Activated T-helper 2 cell treated with anti-CD3 and anti-CD28 coated beads, Interferon-gamma antibody, Interleukin-2, Interleukin-4, amounts not matched to agents 10 μg/mL and 5 μg/mL and 100 μg/mL, durations not matched to agents 14 hours and 24 hours and 36 hours (primary cell): ENCODE data around the gene STXBP5. TPM values are rescaled to one million over a fixed set of nuclear protein-coding genes. Genes with fewer than 3 reads are reported as not detected.
A peak's percentile ranks its signal among the peaks of the same experiment; 100 is the strongest.

Experiments used
- DNase-seq: peaks from one replicate; pipeline ENCODE4 v3.0.0; 2021; ENCODE audit warnings: low spot score
- H3K27ac Mint-ChIP-seq: one replicate; pipeline ENCODE4 v1.8.0; 2021; ENCODE audit warnings: mixed read lengths
- H3K27me3 Mint-ChIP-seq: one replicate; pipeline ENCODE4 v1.8.0; 2021; ENCODE audit warnings: low read depth, mixed read lengths
- H3K36me3 Mint-ChIP-seq: one replicate; pipeline ENCODE4 v1.8.0; 2021; ENCODE audit warnings: low read depth, mixed read lengths
- H3K4me1 Mint-ChIP-seq: one replicate; pipeline ENCODE4 v1.8.0; 2021; ENCODE audit warnings: low read depth, mixed read lengths
- H3K4me3 Mint-ChIP-seq: one replicate; pipeline ENCODE4 v1.8.0; 2021; ENCODE audit warnings: low read depth, mild to moderate bottlenecking, moderate library complexity, mixed read lengths
- H3K9me3 Mint-ChIP-seq: one replicate; pipeline ENCODE4 v1.8.0; 2021; ENCODE audit warnings: mixed read lengths
- intact Hi-C: fragments of 100-400 bp; cut with micrococcal nuclease; formaldehyde crosslinking; loops from one replicate; pipeline ENCODE4 v1.15.1; 2023
- total RNA-seq: library from RNA; stranded (reverse); gene quantifications from 2 replicates; pipeline ENCODE4 v1.2.3, GENCODE V29; 2022

Gene STXBP5
- total RNA-seq, 1 donor from 2014 or later = 21.2 TPM

DNA sequence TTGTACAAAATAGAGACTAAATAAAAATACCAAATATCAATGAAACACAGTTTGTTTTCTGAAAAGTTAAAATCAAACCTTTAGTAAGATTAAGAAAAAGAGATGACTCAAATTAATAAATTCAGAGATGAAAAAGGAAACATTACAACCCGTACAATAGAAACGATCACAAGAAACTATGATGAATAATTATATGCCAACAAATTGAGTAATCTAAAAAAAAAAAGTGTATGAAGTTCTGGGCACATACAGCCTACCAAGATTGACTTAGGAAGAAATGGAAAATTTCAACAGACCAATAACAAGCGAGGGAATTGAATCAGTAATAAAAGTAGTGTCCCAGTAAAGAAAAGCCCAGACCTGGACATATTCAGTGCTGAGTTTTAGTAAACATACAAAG is 94.8 kb downstream of the STXBP5 start:
- Mint-ChIP-seq H3K4me1 (peaks cover 7% of the 10 kb centered on the region), H3K27me3 (no peaks in the 10 kb centered on the region), H3K4me3 (no peak overlapping the region), H3K27ac (no peak overlapping the region), H3K36me3 (peaks cover 77% of the 10 kb centered on the region), H3K9me3 (peaks cover 69% of the 10 kb centered on the region)
- intact Hi-C loops = no loop called here
- DNase-seq = no peak

DNA sequence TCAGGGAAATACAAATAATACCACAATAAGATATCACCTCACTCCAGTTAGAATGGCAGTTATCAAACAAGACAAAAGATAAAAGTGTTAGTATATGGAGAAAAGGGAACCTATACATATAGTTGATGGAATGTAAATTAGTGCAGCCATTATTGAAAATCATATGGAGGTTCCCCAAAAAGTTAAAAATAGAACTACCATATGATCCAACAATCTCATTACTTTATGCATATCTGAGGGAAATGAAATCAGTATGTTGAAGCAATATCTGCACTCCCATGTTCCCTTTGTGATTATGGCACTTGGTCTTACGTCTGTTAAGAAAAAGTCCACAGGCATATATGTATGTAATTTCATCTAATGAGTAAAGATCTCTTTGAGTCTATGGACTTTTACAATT is 96.9 kb downstream of the STXBP5 start:
- DNase-seq = no peak
- Mint-ChIP-seq H3K27me3 (no peaks in the 10 kb centered on the region), H3K9me3 (peaks cover 59% of the 10 kb centered on the region), H3K27ac (no peak overlapping the region), H3K4me3 (no peak overlapping the region), H3K36me3 (peaks cover 71% of the 10 kb centered on the region), H3K4me1 (peaks cover 7% of the 10 kb centered on the region)
- intact Hi-C loops = no loop called here

DNA sequence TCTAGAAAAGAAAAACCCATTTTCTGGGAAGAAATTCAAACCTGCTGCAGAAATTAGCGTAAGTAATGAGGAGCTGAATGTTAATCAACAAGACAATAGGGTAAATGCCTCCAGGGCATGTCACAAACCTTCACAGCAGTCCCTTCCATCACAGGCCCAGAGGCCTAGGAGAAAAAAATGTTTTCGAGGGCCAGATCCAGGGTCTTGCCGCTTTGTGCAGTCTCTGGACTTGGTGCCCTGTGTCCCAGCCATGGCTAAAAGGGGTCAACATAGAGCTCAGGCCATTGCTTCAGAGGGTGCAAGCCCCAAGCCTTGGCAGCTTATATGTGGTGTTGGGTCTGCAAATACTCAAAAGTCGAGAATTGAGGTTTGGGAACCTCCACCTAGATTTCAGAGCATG is 99.8 kb downstream of the STXBP5 start:
- intact Hi-C loops = no loop called here
- Mint-ChIP-seq H3K27me3 (no peaks in the 10 kb centered on the region), H3K4me3 (no peak overlapping the region), H3K27ac (no peak overlapping the region), H3K4me1 (no peaks in the 10 kb centered on the region), H3K36me3 (peaks cover 43% of the 10 kb centered on the region), H3K9me3 (peaks cover 29% of the 10 kb centered on the region)
- DNase-seq = no peak

DNA sequence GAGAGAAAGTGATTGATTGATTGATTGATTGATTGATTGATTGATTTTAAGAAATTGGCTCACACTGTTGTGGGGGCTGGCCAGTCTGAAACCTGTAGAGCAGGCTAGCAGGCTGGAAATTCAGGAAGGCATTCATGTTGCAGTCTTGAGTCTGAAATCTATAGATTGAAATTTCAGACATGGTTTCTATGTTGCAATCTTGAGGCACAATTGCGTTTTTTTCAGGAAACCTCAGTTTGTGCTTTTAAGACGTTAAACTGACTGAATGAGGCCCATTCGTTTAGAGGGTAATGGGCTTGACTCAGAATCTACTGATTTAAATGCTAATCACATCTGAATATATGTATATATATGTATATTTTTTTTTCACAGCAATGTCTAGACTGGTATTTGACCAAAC is 106.3 kb downstream of the STXBP5 start:
- H3K27ac Mint-ChIP-seq = no peak overlapping the region
- H3K27me3 Mint-ChIP-seq = no peaks in the 10 kb centered on the region
- no peaks in the 10 kb centered on the region for H3K9me3 Mint-ChIP-seq
- intact Hi-C loops = no loop called here
- no peak overlapping the region for H3K4me3 Mint-ChIP-seq
- no peak for DNase-seq
- H3K4me1 Mint-ChIP-seq = no peaks in the 10 kb centered on the region
- H3K36me3 Mint-ChIP-seq = peaks cover 10% of the 10 kb centered on the region

DNA sequence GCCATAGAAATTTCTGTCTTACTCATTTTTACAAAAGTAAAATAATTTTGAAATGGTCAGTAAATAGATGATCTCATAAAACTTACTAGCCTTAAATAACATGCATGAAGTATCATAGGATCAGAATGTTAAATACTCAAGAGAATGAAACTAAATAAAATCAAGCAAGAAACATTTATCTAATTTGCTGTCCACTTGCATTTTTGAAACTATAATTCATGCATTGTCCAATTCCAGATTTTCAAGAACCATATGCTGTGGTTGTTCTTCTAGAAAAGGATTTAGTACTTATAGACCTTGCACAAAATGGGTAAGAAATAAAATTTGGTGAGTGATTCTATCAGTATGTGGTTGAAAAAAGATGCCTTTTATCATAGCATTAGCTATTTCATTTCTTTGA is 107.0 kb downstream of the STXBP5 start:
- Mint-ChIP-seq H3K36me3 (peaks cover 15% of the 10 kb centered on the region), H3K27me3 (no peaks in the 10 kb centered on the region), H3K27ac (no peak overlapping the region), H3K4me1 (peaks cover 1% of the 10 kb centered on the region), H3K4me3 (no peak overlapping the region), H3K9me3 (no peaks in the 10 kb centered on the region)
- DNase-seq = no peak
- intact Hi-C loops = no loop called here

DNA sequence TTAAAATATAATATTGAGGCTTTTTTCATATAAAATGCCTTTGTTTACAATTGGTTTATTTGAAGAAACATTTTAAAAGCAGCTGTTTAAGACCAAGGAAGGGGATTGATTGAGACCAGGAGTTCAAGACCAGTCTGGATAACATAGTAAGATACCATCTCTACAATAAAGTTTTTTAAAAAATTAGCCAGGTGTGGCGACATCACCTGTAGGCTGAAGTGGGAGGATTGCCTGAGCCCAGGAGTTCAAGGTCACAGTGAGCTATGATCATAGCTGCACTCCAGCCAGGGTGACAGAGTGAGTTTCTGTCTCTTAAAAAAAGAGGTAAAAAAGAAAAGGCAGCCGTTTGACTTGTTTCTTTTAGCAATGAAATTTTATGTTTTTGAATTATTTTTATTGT is 117.0 kb downstream of the STXBP5 start:
- Mint-ChIP-seq H3K27ac (no peak overlapping the region), H3K9me3 (no peaks in the 10 kb centered on the region), H3K27me3 (no peaks in the 10 kb centered on the region), H3K4me3 (no peak overlapping the region), H3K4me1 (peaks cover 18% of the 10 kb centered on the region), H3K36me3 (peaks cover 37% of the 10 kb centered on the region)
- DNase-seq = no peak
- intact Hi-C loops = no loop called here

- peak; percentile 11 for DNase-seq
- H3K27ac Mint-ChIP-seq = peak overlapping the region; percentile 79
- H3K36me3 Mint-ChIP-seq = peaks cover 42% of the 10 kb centered on the region
- peaks cover 18% of the 10 kb centered on the region for H3K4me1 Mint-ChIP-seq
- H3K27me3 Mint-ChIP-seq = no peaks in the 10 kb centered on the region
- H3K9me3 Mint-ChIP-seq = no peaks in the 10 kb centered on the region
- peak overlapping the region; percentile 55 for H3K4me3 Mint-ChIP-seq
- intact Hi-C loops = loop anchor here (1.0 to 2.0 kb wide), 4 partner anchors 40 to 466 kb away; no protein-coding TSS in a partner anchor
These were observed 118.3 kb downstream of the STXBP5 start for GRCh38 chr6:147322299-147323162.

DNA sequence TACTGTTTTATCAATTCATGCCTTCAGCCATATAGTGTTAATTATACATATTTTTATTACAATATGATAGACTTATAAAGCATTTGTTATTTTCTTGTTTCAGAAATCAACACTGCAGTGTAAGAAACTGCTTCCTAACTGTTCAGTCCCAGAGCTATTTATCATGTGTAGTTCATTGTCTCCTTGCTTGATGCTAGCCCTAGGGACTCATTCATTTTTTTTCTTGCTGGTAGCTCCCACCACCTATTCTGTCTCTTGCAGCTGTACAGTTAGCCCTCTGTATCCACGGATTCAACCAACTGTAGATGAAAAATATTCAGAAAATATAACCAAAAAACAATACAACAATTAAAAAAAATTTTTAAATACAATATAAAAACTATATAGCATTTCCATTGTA is 121.3 kb downstream of the STXBP5 start:
- H3K36me3 Mint-ChIP-seq = peaks cover 46% of the 10 kb centered on the region
- DNase-seq = no peak
- H3K9me3 Mint-ChIP-seq = no peaks in the 10 kb centered on the region
- H3K27ac Mint-ChIP-seq = no peak overlapping the region
- intact Hi-C loops = no loop called here
- H3K4me1 Mint-ChIP-seq = peaks cover 16% of the 10 kb centered on the region
- no peak overlapping the region for H3K4me3 Mint-ChIP-seq
- H3K27me3 Mint-ChIP-seq = no peaks in the 10 kb centered on the region

DNA sequence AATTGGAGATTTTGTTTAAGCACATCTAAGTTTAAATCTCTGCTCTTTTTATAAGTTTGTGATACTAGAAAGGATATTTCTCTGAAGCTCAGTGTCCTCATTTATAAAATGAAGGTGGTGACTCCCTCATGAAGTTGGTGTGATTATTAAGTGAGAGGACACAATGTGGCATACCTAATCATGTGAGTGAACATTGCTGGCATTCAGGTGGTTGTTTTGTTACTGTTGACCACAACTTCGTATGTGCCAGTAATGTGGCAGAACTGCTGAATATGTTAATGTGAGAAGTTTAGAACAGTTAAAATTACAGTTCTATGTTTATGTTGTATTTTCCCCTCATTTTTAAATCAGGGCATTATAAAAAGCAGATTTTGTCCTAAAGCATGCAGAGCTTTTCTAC is 127.2 kb downstream of the STXBP5 start:
- H3K27ac Mint-ChIP-seq = no peak overlapping the region
- no peaks in the 10 kb centered on the region for H3K4me1 Mint-ChIP-seq
- no peaks in the 10 kb centered on the region for H3K27me3 Mint-ChIP-seq
- no peak for DNase-seq
- no peaks in the 10 kb centered on the region for H3K9me3 Mint-ChIP-seq
- H3K36me3 Mint-ChIP-seq = peaks cover 42% of the 10 kb centered on the region
- intact Hi-C loops = no loop called here
- no peak overlapping the region for H3K4me3 Mint-ChIP-seq

DNA sequence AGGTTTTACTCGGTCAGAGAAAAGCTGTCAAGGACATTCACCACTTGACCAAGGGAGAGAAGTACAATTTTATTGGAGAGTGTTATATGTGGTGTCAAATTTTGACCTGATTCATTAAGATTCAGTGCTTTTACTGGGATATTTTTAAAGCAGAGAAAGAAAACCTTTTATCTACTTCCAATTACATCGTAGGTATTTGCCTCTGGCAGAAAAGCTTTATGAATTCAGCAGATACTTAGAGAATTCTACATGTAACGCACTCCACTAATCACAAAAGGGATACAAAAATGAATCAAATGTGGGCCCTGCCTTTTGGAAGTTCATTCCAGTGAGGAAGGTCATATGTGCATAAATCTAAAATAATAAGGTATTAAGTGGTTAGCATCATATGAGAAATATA is 133.7 kb downstream of the STXBP5 start:
- no peaks in the 10 kb centered on the region for H3K9me3 Mint-ChIP-seq
- intact Hi-C loops = no loop called here
- H3K4me3 Mint-ChIP-seq = no peak overlapping the region
- no peak for DNase-seq
- H3K27me3 Mint-ChIP-seq = no peaks in the 10 kb centered on the region
- peaks cover 5% of the 10 kb centered on the region for H3K4me1 Mint-ChIP-seq
- no peak overlapping the region for H3K27ac Mint-ChIP-seq
- H3K36me3 Mint-ChIP-seq = peaks cover 22% of the 10 kb centered on the region

GRCh38 chr6:147341486-147341885 is 137.3 kb downstream of the STXBP5 start:
- Mint-ChIP-seq H3K27me3 (no peaks in the 10 kb centered on the region), H3K4me1 (peaks cover 12% of the 10 kb centered on the region), H3K4me3 (no peak overlapping the region), H3K36me3 (peaks cover 35% of the 10 kb centered on the region), H3K27ac (no peak overlapping the region), H3K9me3 (no peaks in the 10 kb centered on the region)
- no peak for DNase-seq
- intact Hi-C loops = no loop called here

GRCh38 chr6:147345902-147346301 is 141.7 kb downstream of the STXBP5 start:
- Mint-ChIP-seq H3K36me3 (peaks cover 24% of the 10 kb centered on the region), H3K27me3 (no peaks in the 10 kb centered on the region), H3K9me3 (no peaks in the 10 kb centered on the region), H3K27ac (peak overlapping the region; percentile 22), H3K4me1 (peaks cover 12% of the 10 kb centered on the region), H3K4me3 (no peak overlapping the region)
- intact Hi-C loops = no loop called here
- no peak for DNase-seq

DNA sequence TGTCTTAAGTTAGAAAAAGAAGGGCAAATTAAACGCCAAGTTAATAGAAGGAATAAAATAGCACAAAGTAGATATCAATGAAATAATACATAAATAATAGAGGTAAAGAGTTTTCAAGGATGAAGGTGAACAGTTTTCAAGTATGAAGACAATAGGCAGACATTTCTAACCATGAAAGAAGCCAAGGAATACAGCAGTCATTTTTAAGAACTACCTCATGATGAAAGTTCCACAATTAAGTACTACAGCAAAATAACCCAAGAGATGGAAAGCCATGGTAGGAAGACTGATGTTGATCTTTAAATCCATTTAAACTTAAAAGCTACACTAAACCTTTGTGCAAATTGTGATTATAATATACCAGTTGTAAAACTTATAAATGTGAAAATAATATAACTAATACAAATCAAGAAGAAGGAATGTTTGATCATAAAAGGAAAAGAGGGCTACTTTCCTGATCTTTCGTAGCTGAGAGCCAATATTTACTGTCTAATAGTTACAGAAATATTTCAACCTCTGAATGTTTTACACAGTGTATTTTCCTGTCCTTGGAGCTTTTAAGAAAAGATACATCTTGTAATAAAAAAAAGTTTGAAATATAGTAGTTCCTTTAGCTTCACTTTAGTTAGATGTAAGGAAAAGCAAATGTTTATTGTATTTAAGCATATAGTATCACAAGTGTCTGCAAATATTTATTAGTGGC is 143.1 kb downstream of the STXBP5 start:
- H3K27ac Mint-ChIP-seq = no peak overlapping the region
- H3K4me3 Mint-ChIP-seq = no peak overlapping the region
- no peak for DNase-seq
- peaks cover 16% of the 10 kb centered on the region for H3K36me3 Mint-ChIP-seq
- H3K9me3 Mint-ChIP-seq = no peaks in the 10 kb centered on the region
- intact Hi-C loops = no loop called here
- H3K27me3 Mint-ChIP-seq = no peaks in the 10 kb centered on the region
- H3K4me1 Mint-ChIP-seq = peaks cover 7% of the 10 kb centered on the region
